Stimulated activated CD8-positive, alpha-beta memory T cell treated with anti-CD3 and anti-CD28 coated beads, Interleukin-12 subunit alpha, Interleukin-12 subunit beta, amount 100 ng/mL, for 1 hour (primary cell): Measurements from ENCODE around the gene FBLN2.

ENCODE experiments used
- DNase-seq: peaks from one replicate; pipeline ENCODE4 v3.0.0-alpha.2; 2020; ENCODE audit warnings: low read depth

FBLN2 gene

GRCh38 chr3:13582366-13583250 lies 33.7 kb downstream of the FBLN2 start:
- DNase-seq, result no peak

GRCh38 chr3:13583251-13584180 lies 34.6 kb downstream of the FBLN2 start:
- no peak for DNase-seq

GRCh38 chr3:13584427-13584891 lies 35.5 kb downstream of the FBLN2 start:
- no peak for DNase-seq

GRCh38 chr3:13584901-13585300 lies 36.0 kb downstream of the FBLN2 start:
- DNase-seq, result no peak

- no peak for DNase-seq
Observed at GRCh38 chr3:13587442-13587841, 38.5 kb downstream of the FBLN2 start.

- DNase-seq, result no peak
Observed at GRCh38 chr3:13588221-13588701, 39.3 kb downstream of the FBLN2 start.

- DNase-seq, result no peak
Observed at GRCh38 chr3:13588993-13589392, 40.1 kb downstream of the FBLN2 start.

- no peak for DNase-seq
Observed at GRCh38 chr3:13590841-13591520, 42.1 kb downstream of the FBLN2 start.

- no peak for DNase-seq
Observed at GRCh38 chr3:13593615-13594014, 44.7 kb downstream of the FBLN2 start.

- DNase-seq, result no peak
Observed at GRCh38 chr3:13594146-13594545, 45.2 kb downstream of the FBLN2 start.

GRCh38 chr3:13594991-13595421 lies 46.1 kb downstream of the FBLN2 start:
- no peak for DNase-seq

- DNase-seq, result no peak
Observed at GRCh38 chr3:13595485-13595884, 46.6 kb downstream of the FBLN2 start.

- no peak for DNase-seq
Observed at GRCh38 chr3:13596426-13597205, 47.7 kb downstream of the FBLN2 start.

GRCh38 chr3:13597661-13598060 lies 48.7 kb downstream of the FBLN2 start:
- no peak for DNase-seq

GRCh38 chr3:13598201-13598600 lies 49.3 kb downstream of the FBLN2 start:
- no peak for DNase-seq

GRCh38 chr3:13598926-13599886 lies 50.3 kb downstream of the FBLN2 start:
- no peak for DNase-seq

GRCh38 chr3:13599887-13600450 lies 51.0 kb downstream of the FBLN2 start:
- no peak for DNase-seq

GRCh38 chr3:13600950-13601691 lies 52.2 kb downstream of the FBLN2 start:
- no peak for DNase-seq

GRCh38 chr3:13601692-13602080 lies 52.8 kb downstream of the FBLN2 start:
- no peak for DNase-seq
